Measurements from ENCODE around the gene GRIFIN.

DNA sequence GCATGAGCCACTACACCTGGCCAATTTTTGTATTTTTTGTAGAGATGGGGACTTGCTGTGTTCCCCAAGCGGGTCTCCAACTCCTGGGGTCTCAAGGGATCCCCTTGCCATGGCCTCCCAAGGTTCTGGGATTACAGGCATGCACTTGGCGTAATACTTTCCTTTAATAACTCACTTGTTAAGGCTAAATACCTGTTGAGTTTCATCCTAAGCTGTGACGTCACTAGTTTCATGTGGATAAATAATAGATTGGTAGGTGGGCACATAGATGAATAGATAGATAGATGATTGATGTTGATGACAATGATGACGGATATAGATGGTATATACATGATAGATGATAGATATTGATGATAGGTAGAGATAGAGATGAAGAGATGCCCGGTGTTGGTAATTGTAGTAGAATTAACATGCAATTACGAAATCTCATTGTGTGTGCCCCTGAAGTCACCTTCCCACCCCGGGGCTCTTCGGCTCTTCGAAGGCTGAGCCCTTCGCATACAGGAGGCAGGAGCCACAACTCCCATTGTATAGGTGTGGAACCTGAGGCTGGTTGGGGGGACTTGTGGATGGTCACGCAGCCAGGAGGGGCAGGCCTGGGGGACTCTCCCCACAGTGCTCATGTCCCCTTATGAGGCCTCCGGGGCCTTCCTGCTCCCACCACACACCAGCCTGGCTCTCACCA is 2.6 kb downstream of the GRIFIN start:
- TF ChIP-seq, protein P1, sequence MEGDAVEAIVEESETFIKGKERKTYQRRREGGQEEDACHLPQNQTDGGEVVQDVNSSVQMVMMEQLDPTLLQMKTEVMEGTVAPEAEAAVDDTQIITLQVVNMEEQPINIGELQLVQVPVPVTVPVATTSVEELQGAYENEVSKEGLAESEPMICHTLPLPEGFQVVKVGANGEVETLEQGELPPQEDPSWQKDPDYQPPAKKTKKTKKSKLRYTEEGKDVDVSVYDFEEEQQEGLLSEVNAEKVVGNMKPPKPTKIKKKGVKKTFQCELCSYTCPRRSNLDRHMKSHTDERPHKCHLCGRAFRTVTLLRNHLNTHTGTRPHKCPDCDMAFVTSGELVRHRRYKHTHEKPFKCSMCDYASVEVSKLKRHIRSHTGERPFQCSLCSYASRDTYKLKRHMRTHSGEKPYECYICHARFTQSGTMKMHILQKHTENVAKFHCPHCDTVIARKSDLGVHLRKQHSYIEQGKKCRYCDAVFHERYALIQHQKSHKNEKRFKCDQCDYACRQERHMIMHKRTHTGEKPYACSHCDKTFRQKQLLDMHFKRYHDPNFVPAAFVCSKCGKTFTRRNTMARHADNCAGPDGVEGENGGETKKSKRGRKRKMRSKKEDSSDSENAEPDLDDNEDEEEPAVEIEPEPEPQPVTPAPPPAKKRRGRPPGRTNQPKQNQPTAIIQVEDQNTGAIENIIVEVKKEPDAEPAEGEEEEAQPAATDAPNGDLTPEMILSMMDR (IDR thresholded peaks at IDR 0.05), result no peak
- TF ChIP-seq POLR2A (IDR thresholded peaks at IDR 0.05), result no peak
